HG02763 (cell line): ENCODE data around the gene ARHGEF12.
"Not testable (repeated sequence)": the region's sequence is repeated elsewhere in the genome, so short reads cannot be mapped to it uniquely, and the experiment has no call there.

Experiments
- ATAC-seq: cut with Tn5 transposase; IDR thresholded peaks from one replicate; pipeline ENCODE4 v1.9.1; 2021; ENCODE audit warnings: mild to moderate bottlenecking, moderate library complexity; ENCODE audit not compliant: unreplicated experiment

Gene ARHGEF12

GRCh38 chr11:120473503-120473902 is 137.3 kb downstream of the ARHGEF12 start:
- no peak for ATAC-seq

- no peak for ATAC-seq
These were observed 145.9 kb downstream of the ARHGEF12 start for GRCh38 chr11:120482149-120482548.

- ATAC-seq: no peak
These were observed 148.5 kb downstream of the ARHGEF12 start for GRCh38 chr11:120484722-120485121.

- no peak for ATAC-seq
These were observed 149.9 kb downstream of the ARHGEF12 start for GRCh38 chr11:120486138-120486537.

- ATAC-seq: no peak
These were observed 153.6 kb downstream of the ARHGEF12 start for GRCh38 chr11:120489799-120490198.

- no peak for ATAC-seq
These were observed 156.3 kb downstream of the ARHGEF12 start for GRCh38 chr11:120492486-120492885.

- no peak for ATAC-seq
These were observed 158.4 kb downstream of the ARHGEF12 start for GRCh38 chr11:120494595-120494994.

GRCh38 chr11:120499088-120499487 is 162.9 kb downstream of the ARHGEF12 start:
- ATAC-seq: no peak

GRCh38 chr11:120499859-120500258 is 163.6 kb downstream of the ARHGEF12 start:
- no peak for ATAC-seq

GRCh38 chr11:120500414-120501071 is 164.3 kb downstream of the ARHGEF12 start:
- ATAC-seq: no peak

GRCh38 chr11:120501440-120501839 is 165.2 kb downstream of the ARHGEF12 start:
- no peak for ATAC-seq

GRCh38 chr11:120501976-120502755 is 166.0 kb downstream of the ARHGEF12 start:
- ATAC-seq: no peak

GRCh38 chr11:120503529-120503928 is 167.3 kb downstream of the ARHGEF12 start:
- not testable (repeated sequence) for ATAC-seq

- ATAC-seq: no peak
These were observed 169.7 kb downstream of the ARHGEF12 start for GRCh38 chr11:120505801-120506425.

GRCh38 chr11:120509346-120510053 is 173.3 kb downstream of the ARHGEF12 start:
- ATAC-seq: no peak

- no peak for ATAC-seq
These were observed 174.3 kb downstream of the ARHGEF12 start for GRCh38 chr11:120510406-120511115.

GRCh38 chr11:120511116-120511819 is 175.1 kb downstream of the ARHGEF12 start, which contains the start of gene GRIK4:
Gene GRIK4, plus strand, starts transcription at chr11:120511748. Its CDS starts 148,571 bp downstream, at chr11:120660319.
- peak; percentile 80 for ATAC-seq

GRCh38 chr11:120511820-120512738 is 175.9 kb downstream of the ARHGEF12 start:
- ATAC-seq: no peak
